Stimulated activated CD8-positive, alpha-beta memory T cell treated with anti-CD3 and anti-CD28 coated beads, Interleukin-4, amount 100 ng/mL, for 4 hours (primary cell): ENCODE data around the gene CD27.
"Not testable (repeated sequence)": the region's sequence is repeated elsewhere in the genome, so short reads cannot be mapped to it uniquely, and the experiment has no call there.

ENCODE experiments used
- DNase-seq, 2 donors: peaks; one replicate each; pipeline ENCODE4 v3.0.0-alpha.2; 2020; ENCODE audit warnings: low read depth in 2 of 2, low spot score in 1 of 2

Gene CD27

GRCh38 chr12:6444704-6445688 is at the start of gene CD27:
Gene CD27, plus strand, starts transcription at chr12:6444955. Its CDS starts 141 bp downstream, at chr12:6445096.
- no peak for DNase-seq

- no peak for DNase-seq
Measured at GRCh38 chr12:6396031-6396430, 48.7 kb upstream of the CD27 start.

GRCh38 chr12:6399884-6400644 is 44.7 kb upstream of the CD27 start:
- DNase-seq: no peak

- no peak for DNase-seq
Measured at GRCh38 chr12:6404390-6404789, 40.4 kb upstream of the CD27 start.

- no peak for DNase-seq
Measured at GRCh38 chr12:6405963-6406362, 38.8 kb upstream of the CD27 start.

GRCh38 chr12:6407236-6407954 is 37.4 kb upstream of the CD27 start:
- no peak for DNase-seq

- no peak for DNase-seq
Measured at GRCh38 chr12:6416596-6416995, 28.2 kb upstream of the CD27 start.

GRCh38 chr12:6418796-6419195 is 26.0 kb upstream of the CD27 start:
- DNase-seq: no peak

GRCh38 chr12:6420364-6420763 is 24.4 kb upstream of the CD27 start:
- no peak for DNase-seq

GRCh38 chr12:6423267-6424007 is 21.3 kb upstream of the CD27 start:
- DNase-seq: peak; percentile 35 to 48

GRCh38 chr12:6424008-6424347 is 20.8 kb upstream of the CD27 start:
- DNase-seq: no peak

GRCh38 chr12:6424866-6425265 is 19.9 kb upstream of the CD27 start:
- no peak for DNase-seq

- no peak for DNase-seq
Measured at GRCh38 chr12:6425590-6426531, 18.9 kb upstream of the CD27 start.

GRCh38 chr12:6426882-6427671 is 17.7 kb upstream of the CD27 start:
- peak; percentile 82 to 90 for DNase-seq

GRCh38 chr12:6427796-6428195 is 17.0 kb upstream of the CD27 start:
- not testable (repeated sequence) for DNase-seq

- DNase-seq: no peak
Measured at GRCh38 chr12:6428326-6428725, 16.4 kb upstream of the CD27 start.

- peak in 1 of 2 donors; percentile 43 for DNase-seq
Measured at GRCh38 chr12:6430124-6430989, 14.4 kb upstream of the CD27 start.

GRCh38 chr12:6432991-6433390 is 11.8 kb upstream of the CD27 start:
- no peak for DNase-seq
